Tibial artery (tissue), 4 donors: ENCODE results near the gene DKK3.

Source experiments
- DNase-seq, 2 donors: peaks; one replicate each; pipeline ENCODE4 v3.0.0-alpha.2; 2019
- H3K27ac ChIP-seq, 2 donors: fragments of 200-600 bp; sonication (generic) in 1 of 2; 1 replicate in 1 of 2; 2 replicates in 1 of 2; pipeline ENCODE4 v1.5.1; 2018 to 2019; ENCODE audit warnings: mild to moderate bottlenecking in 1 of 2
- H3K27me3 ChIP-seq, 2 donors: fragments of 200-600 bp; sonication (generic) in 1 of 2; one replicate each; pipeline versions ENCODE4 v1.5.1 to v1.6.0; 2016 to 2019
- H3K36me3 ChIP-seq, 3 donors: fragments of 200-600 bp; sonication (generic) in 2 of 3; one replicate each; pipeline ENCODE4 v1.5.1; 2016 to 2019; ENCODE audit warnings: mild to moderate bottlenecking in 2 of 3
- H3K4me1 ChIP-seq, 4 donors: fragments of 200-600 bp; sonication (generic) in 2 of 4; 1 replicate in 3 of 4; 2 replicates in 1 of 4; pipeline ENCODE4 v1.5.1; 2016 to 2019
- H3K4me3 ChIP-seq, 2 donors: fragments of 200-600 bp; sonication (generic) in 1 of 2; 1 replicate in 1 of 2; 2 replicates in 1 of 2; pipeline ENCODE4 v1.5.1; 2018 to 2019; ENCODE audit warnings: mild to moderate bottlenecking in 2 of 2
- H3K9me3 ChIP-seq, 3 donors: fragments of 200-600 bp; sonication (generic) in 1 of 3; one replicate each; pipeline ENCODE4 v1.5.1; 2016 to 2019
- intact Hi-C: fragments of 100-400 bp; cut with DNase I; formaldehyde crosslinking; loops from one replicate; pipeline ENCODE4 v1.15.0; 2023; ENCODE audit warnings: low total_unique reads
- TF ChIP-seq, protein P1 (sequence below), 2 experiments: fragments of 200-600 bp in 1 of 2; fragments of 450-650 bp in 1 of 2; IDR thresholded peaks; one replicate each; pipeline ENCODE4 v1.5.1; 2017 to 2019; ENCODE audit warnings: antibody characterized with exemption in 2 of 2, mild to moderate bottlenecking in 1 of 2, moderate library complexity in 1 of 2

The DKK3 gene

DNA sequence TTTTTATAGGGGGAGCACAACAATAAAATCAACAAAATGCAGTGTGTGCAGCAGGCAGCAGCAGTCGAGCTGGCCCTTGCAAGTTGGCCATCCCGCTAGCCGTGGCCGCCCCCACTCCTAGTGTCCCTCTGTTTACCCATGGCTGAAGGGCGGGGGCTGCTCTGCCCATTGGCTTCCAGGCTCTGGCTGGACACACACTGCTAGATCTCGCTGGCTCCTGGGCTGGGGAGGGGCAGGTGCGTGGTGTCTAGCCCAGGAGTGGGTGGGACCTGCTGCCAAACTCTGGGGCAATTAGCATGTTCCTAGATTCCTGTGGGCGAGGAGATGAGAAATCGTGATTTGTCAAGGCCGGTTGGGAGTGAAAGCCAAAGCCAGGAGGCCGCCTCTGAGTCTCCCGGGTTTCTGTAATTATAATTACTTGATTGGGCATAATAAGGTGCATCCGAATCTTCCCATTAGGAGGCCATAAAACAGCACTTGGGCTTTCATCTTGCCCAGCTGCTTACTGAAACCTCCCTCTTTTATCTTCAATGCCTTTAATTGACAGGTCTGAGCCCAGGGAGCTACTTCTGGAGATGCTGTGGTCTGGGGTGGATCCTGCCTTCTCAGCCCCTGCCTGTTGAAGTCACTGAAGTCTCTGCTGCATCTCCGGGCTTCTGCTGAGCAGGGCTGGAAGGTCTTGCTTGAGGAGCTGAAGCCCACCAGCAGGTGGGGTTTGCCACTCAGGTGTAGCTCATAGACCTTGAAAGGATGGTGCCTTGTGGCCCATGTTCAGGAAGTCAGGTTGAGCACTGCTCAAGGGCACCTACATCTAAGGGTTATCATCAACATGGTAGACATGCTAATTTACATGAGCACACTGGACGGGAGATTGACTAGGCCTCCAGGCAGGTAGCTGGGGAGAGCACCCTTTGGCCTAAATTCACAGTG, 44.5 kb upstream of the DKK3 start:
- no peaks in the 10 kb centered on the region for H3K27me3 ChIP-seq
- peak overlapping the region; percentile 44 to 65 for H3K27ac ChIP-seq
- no peak for DNase-seq
- no peaks in the 10 kb centered on the region for H3K36me3 ChIP-seq
- intact Hi-C loops = no loop called here
- no peaks in the 10 kb centered on the region for H3K9me3 ChIP-seq
- TF ChIP-seq, protein P1, sequence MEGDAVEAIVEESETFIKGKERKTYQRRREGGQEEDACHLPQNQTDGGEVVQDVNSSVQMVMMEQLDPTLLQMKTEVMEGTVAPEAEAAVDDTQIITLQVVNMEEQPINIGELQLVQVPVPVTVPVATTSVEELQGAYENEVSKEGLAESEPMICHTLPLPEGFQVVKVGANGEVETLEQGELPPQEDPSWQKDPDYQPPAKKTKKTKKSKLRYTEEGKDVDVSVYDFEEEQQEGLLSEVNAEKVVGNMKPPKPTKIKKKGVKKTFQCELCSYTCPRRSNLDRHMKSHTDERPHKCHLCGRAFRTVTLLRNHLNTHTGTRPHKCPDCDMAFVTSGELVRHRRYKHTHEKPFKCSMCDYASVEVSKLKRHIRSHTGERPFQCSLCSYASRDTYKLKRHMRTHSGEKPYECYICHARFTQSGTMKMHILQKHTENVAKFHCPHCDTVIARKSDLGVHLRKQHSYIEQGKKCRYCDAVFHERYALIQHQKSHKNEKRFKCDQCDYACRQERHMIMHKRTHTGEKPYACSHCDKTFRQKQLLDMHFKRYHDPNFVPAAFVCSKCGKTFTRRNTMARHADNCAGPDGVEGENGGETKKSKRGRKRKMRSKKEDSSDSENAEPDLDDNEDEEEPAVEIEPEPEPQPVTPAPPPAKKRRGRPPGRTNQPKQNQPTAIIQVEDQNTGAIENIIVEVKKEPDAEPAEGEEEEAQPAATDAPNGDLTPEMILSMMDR (IDR thresholded peaks at IDR 0.05) = no peak
- peaks cover 3 to 31% (median 24%) of the 10 kb centered on the region in 4 donors for H3K4me1 ChIP-seq
- H3K4me3 ChIP-seq = no peak overlapping the region

GRCh38 chr11:12051287-12051662, 42.8 kb upstream of the DKK3 start:
- no peaks in the 10 kb centered on the region for H3K9me3 ChIP-seq
- peaks cover 3 to 40% (median 33%) of the 10 kb centered on the region in 4 donors for H3K4me1 ChIP-seq
- no peaks in the 10 kb centered on the region for H3K36me3 ChIP-seq
- H3K4me3 ChIP-seq = no peak overlapping the region
- no peaks in the 10 kb centered on the region for H3K27me3 ChIP-seq
- peak overlapping the region; percentile 46 to 65 for H3K27ac ChIP-seq
- intact Hi-C loops = no loop called here
- no peak for DNase-seq
- TF ChIP-seq, protein P1 (IDR thresholded peaks at IDR 0.05) = no peak

- no peaks in the 10 kb centered on the region for H3K36me3 ChIP-seq
- TF ChIP-seq, protein P1 (IDR thresholded peaks at IDR 0.05) = no peak
- H3K9me3 ChIP-seq = no peaks in the 10 kb centered on the region
- H3K27me3 ChIP-seq = no peaks in the 10 kb centered on the region
- intact Hi-C loops = no loop called here
- DNase-seq = peak in 1 of 2 donors; percentile 83
- no peak overlapping the region for H3K4me3 ChIP-seq
- H3K4me1 ChIP-seq = peaks cover 3 to 40% (median 33%) of the 10 kb centered on the region in 4 donors
- H3K27ac ChIP-seq = peak overlapping the region; percentile 46 to 65
These were observed 42.3 kb upstream of the DKK3 start for GRCh38 chr11:12050470-12051286.

DNA sequence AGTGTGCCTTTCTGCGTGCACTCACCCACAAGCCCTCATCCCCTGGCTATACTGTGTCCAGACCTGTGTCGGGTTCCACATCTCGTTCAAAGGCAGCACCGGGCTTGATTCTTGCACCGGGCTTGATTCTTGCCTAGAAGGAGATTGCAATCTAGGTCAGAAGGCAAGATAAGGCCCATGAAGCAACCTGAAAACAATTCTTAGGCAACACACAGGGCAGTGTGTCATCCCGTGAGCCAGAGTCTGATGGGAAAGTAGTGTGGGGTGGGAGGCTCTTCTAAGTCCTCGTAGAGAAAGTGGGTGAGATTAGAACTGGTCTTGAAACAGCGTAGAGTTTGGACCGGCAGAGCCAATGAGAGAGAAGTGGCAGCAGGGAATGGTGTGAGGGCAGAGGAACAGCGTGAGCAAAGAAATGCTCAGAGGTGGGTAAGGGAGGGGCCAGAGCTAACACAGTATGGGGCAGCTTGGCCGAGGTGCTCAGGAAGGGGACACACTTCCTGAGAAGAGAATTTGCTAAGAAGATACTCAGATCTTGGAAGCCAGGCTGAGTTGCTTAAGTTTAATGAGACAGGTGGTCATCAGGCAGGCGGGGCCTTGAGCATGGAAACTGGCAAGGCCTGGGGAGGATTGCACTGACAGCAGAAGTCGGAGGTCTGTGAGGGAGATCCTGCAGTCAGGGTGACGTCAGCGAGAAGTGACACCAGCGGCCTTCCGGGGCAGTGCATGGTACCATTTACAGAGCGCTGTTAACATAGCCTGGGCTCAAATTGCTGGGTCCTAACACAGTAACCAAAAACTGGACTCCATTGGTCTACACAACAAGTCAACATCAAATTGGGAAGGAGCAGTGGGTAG, 40.7 kb upstream of the DKK3 start:
- peaks cover 3 to 48% (median 37%) of the 10 kb centered on the region in 4 donors for H3K4me1 ChIP-seq
- no peaks in the 10 kb centered on the region for H3K27me3 ChIP-seq
- intact Hi-C loops = no loop called here
- H3K36me3 ChIP-seq = no peaks in the 10 kb centered on the region
- H3K9me3 ChIP-seq = no peaks in the 10 kb centered on the region
- no peak overlapping the region for H3K4me3 ChIP-seq
- TF ChIP-seq, protein P1 (IDR thresholded peaks at IDR 0.05) = no peak
- DNase-seq = no peak
- peak overlapping the region; percentile 46 to 65 for H3K27ac ChIP-seq

- Histone ChIP-seq H3K9me3 (no peaks in the 10 kb centered on the region), H3K27me3 (no peaks in the 10 kb centered on the region), H3K36me3 (no peaks in the 10 kb centered on the region), H3K4me1 (peaks cover 3 to 49% (median 36%) of the 10 kb centered on the region in 4 donors), H3K27ac (peak overlapping the region; percentile 34 to 48), H3K4me3 (no peak overlapping the region)
- intact Hi-C loops = loop anchor here (2.0 kb wide), 2 partner anchors 38 to 234 kb away; no protein-coding TSS in a partner anchor
- DNase-seq = no peak
- TF ChIP-seq, protein P1 (IDR thresholded peaks at IDR 0.05) = no peak
These were observed 38.3 kb upstream of the DKK3 start for GRCh38 chr11:12046636-12047236.
